HCT116 (cell line): ENCODE measurements around the gene RPL13. TPM values are rescaled to one million over a fixed set of nuclear protein-coding genes. Genes with fewer than 3 reads are reported as not detected.
A peak's percentile ranks its signal among the peaks of the same experiment; 100 is the strongest.

Experiments used
- ATAC-seq: fragments of 200-7000 bp; cut with Tn5 transposase; 2 replicates; pipeline ENCODE4 v1.9.1; 2020; ENCODE audit warnings: mild to moderate bottlenecking, moderate library complexity
- BruUV-seq: library from RNA; stranded (reverse); fragments of 400-500 nt; replicated peaks from 2 replicates; lab custom pipeline; 2021; lab: Mats Ljungman, UMichigan
- CTCF ChIA-PET: fragments of 300-600 bp; sonication (Branson Sonifier 250); formaldehyde crosslinking; loops from one replicate; lab custom pipeline; 2021; ENCODE audit warnings: antibody characterized with exemption; lab: Charles Lee
- POLR2A ChIA-PET: fragments of 300-600, 350-600 bp; sonication (Branson Sonifier 250); formaldehyde crosslinking; loops from one replicate; lab custom pipeline; 2021; ENCODE audit warnings: antibody characterized with exemption; lab: Charles Lee
- RAD21 ChIA-PET, 2 experiments: fragments of 300-600 bp; sonication (Branson Sonifier 250); formaldehyde crosslinking; loops; one replicate each; lab custom pipeline; 2023; ENCODE audit warnings: low total read pairs in 2 of 2; ENCODE audit not compliant: uncharacterized antibody in 2 of 2, unreplicated experiment in 2 of 2, low non-redundant PET in 1 of 2; lab: Charles Lee
- DNase-seq: peaks from one replicate; pipeline ENCODE4 v3.0.0-alpha.2; 2010; ENCODE audit warnings: low read depth, low spot score
- H2AFZ ChIP-seq: fragments of 200-600 bp; shearing (Covaris generic), sonication (generic); 2 replicates; pipeline ENCODE4 v1.6.1; 2017; ENCODE audit warnings: low read depth, mixed run types, mixed read lengths, antibody characterized with exemption, low read length; ENCODE audit not compliant: poor library complexity, severe bottlenecking
- H3K27ac ChIP-seq: 2 replicates; pipeline ENCODE4 v1.5.1; 2012; ENCODE audit warnings: low read depth, low read length
- H3K27me3 ChIP-seq: fragments of 200-600 bp; sonication (generic); 2 replicates; pipeline ENCODE4 v1.6.1; 2016; ENCODE audit warnings: mixed run types, low read length, mixed read lengths; ENCODE audit not compliant: insufficient read depth
- H3K36me3 ChIP-seq, 2 experiments: fragments of 200-500 bp in 1 of 2; fragments of 200-600 bp in 1 of 2; sonication (Bioruptor generic) in 1 of 2; sonication (generic) in 1 of 2; 2 replicates each; pipeline versions ENCODE4 v1.5.1 to v1.6.1; 2014 to 2016; ENCODE audit warnings: low read length in 2 of 2, inconsistent platforms in 1 of 2, mixed read lengths in 1 of 2, mixed run types in 1 of 2; ENCODE audit not compliant: insufficient read depth in 2 of 2, control insufficient read depth in 1 of 2
- H3K4me1 ChIP-seq, 2 experiments: fragments of 200-600 bp in 1 of 2; sonication (generic) in 1 of 2; 2 replicates each; pipeline versions ENCODE4 v1.5.1 to v1.6.1; 2012 to 2017; ENCODE audit warnings: low read length in 2 of 2, inconsistent platforms in 1 of 2, mild to moderate bottlenecking in 1 of 2, mixed read lengths in 1 of 2, mixed run types in 1 of 2, moderate library complexity in 1 of 2; ENCODE audit not compliant: insufficient read depth in 2 of 2, control insufficient read depth in 1 of 2
- H3K4me2 ChIP-seq: fragments of 200-600 bp; sonication (generic); 2 replicates; pipeline ENCODE4 v1.6.1; 2017; ENCODE audit warnings: mixed run types, low read length, mixed read lengths
- H3K4me3 ChIP-seq, 2 experiments: fragments of 200-600 bp in 1 of 2; sonication (generic) in 1 of 2; replicated peaks in 1 of 2; 2 replicates each; pipeline ENCODE4 v1.5.1; 2011 to 2016; ENCODE audit warnings: low read length in 2 of 2, control low read depth in 1 of 2, low read depth in 1 of 2, mild to moderate bottlenecking in 1 of 2, mixed read lengths in 1 of 2, mixed run types in 1 of 2
- H3K79me2 ChIP-seq: fragments of 200-600 bp; sonication (generic); 2 replicates; pipeline ENCODE4 v1.6.1; 2017; ENCODE audit warnings: mild to moderate bottlenecking, mixed run types, low read length, moderate library complexity, mixed read lengths; ENCODE audit not compliant: insufficient read depth
- H3K9ac ChIP-seq: fragments of 200-600 bp; sonication (generic); 2 replicates; pipeline ENCODE4 v1.6.1; 2016; ENCODE audit warnings: low read length, mixed read lengths
- H3K9me2 ChIP-seq: fragments of 200-600 bp; sonication (generic), shearing (Covaris generic); 2 replicates; pipeline ENCODE4 v1.6.1; 2017; ENCODE audit warnings: mixed run types, mild to moderate bottlenecking, moderate library complexity; ENCODE audit not compliant: insufficient read depth
- H3K9me3 ChIP-seq, 2 experiments: fragments of 200-500 bp in 1 of 2; fragments of 200-600 bp in 1 of 2; sonication (Bioruptor generic) in 1 of 2; sonication (generic) in 1 of 2; 2 replicates each; pipeline ENCODE4 v1.6.1; 2014 to 2017; ENCODE audit warnings: low read length in 2 of 2, mixed read lengths in 2 of 2, inconsistent platforms in 1 of 2, low read depth in 1 of 2, mild to moderate bottlenecking in 1 of 2, mixed run types in 1 of 2, moderate library complexity in 1 of 2; ENCODE audit not compliant: control insufficient read depth in 1 of 2, insufficient read depth in 1 of 2
- H4K20me1 ChIP-seq: fragments of 200-600 bp; sonication (generic), shearing (Covaris generic); 2 replicates; pipeline ENCODE4 v1.6.1; 2017; ENCODE audit warnings: mixed run types, mild to moderate bottlenecking, moderate library complexity; ENCODE audit not compliant: insufficient read depth
- CEBPB ChIP-seq: IDR thresholded peaks from 2 replicates; pipeline ENCODE4 v1.6.1; 2012; ENCODE audit warnings: low read depth
- EGR1 ChIP-seq: IDR thresholded peaks from 2 replicates; pipeline ENCODE4 v1.6.1; 2012; ENCODE audit warnings: low read depth
- EZH2 ChIP-seq: fragments of 200-600 bp; sonication (generic); IDR thresholded peaks from 2 replicates; pipeline ENCODE4 v1.6.1; 2017; ENCODE audit warnings: antibody characterized with exemption, mixed run types
- EZH2phosphoT487 ChIP-seq: fragments of 200-600 bp; IDR thresholded peaks from 2 replicates; pipeline ENCODE4 v1.6.1; 2018; ENCODE audit warnings: antibody characterized with exemption, borderline replicate concordance
- FOSL1 ChIP-seq: IDR thresholded peaks from 2 replicates; pipeline ENCODE4 v1.6.1; 2012; ENCODE audit warnings: low read depth
- JUND ChIP-seq: IDR thresholded peaks from 2 replicates; pipeline ENCODE4 v1.6.1; 2012
- POLR2A ChIP-seq: IDR thresholded peaks from 2 replicates; pipeline ENCODE4 v1.7.0; 2011; ENCODE audit warnings: borderline replicate concordance; ENCODE audit not compliant: insufficient read depth, insufficient read length; ENCODE audit errors: extremely low read depth
- REST ChIP-seq: IDR thresholded peaks from 2 replicates; pipeline ENCODE4 v1.6.1; 2012; ENCODE audit warnings: low read depth
- SRF ChIP-seq: IDR thresholded peaks from 2 replicates; pipeline ENCODE4 v1.6.1; 2012; ENCODE audit warnings: low read depth
- TCF7L2 ChIP-seq: IDR thresholded peaks from 2 replicates; pipeline ENCODE4 v1.7.0; 2011; ENCODE audit warnings: borderline replicate concordance, inconsistent platforms; ENCODE audit not compliant: insufficient read depth, insufficient read length; ENCODE audit errors: extremely low read depth
- ZBTB33 ChIP-seq: IDR thresholded peaks from 2 replicates; pipeline ENCODE4 v1.6.1; 2011; ENCODE audit warnings: mild to moderate bottlenecking, low read length, moderate library complexity; ENCODE audit not compliant: insufficient replicate concordance; ENCODE audit errors: extremely low read depth
- intact Hi-C: fragments of 100-400 bp; cut with micrococcal nuclease; formaldehyde crosslinking; loops from 2 replicates; pipeline ENCODE4 v1.10.0; 2022
- total RNA-seq: library from RNA; stranded (reverse); gene quantifications from one replicate; pipeline ENCODE4 v1.2.1, GENCODE V29; 2021; ENCODE audit not compliant: unreplicated experiment
- TF ChIP-seq, protein P1 (sequence below): IDR thresholded peaks from 2 replicates; pipeline ENCODE4 v1.6.1; 2012
- TF ChIP-seq, protein P2 (sequence below): IDR thresholded peaks from 2 replicates; pipeline ENCODE4 v1.6.1; 2012
- TF ChIP-seq, protein P3 (sequence below), 3 experiments: fragments of 200-600 bp in 1 of 3; sonication (generic) in 1 of 3; IDR thresholded peaks in 2 of 3; conservative IDR thresholded peaks in 1 of 3; 2 replicates each; pipeline ENCODE4 v1.5.1; 2012 to 2017; ENCODE audit warnings: low read depth in 2 of 3, low read length in 2 of 3, antibody characterized with exemption in 1 of 3, borderline replicate concordance in 1 of 3, control low read depth in 1 of 3, mild to moderate bottlenecking in 1 of 3, mixed read lengths in 1 of 3, mixed run types in 1 of 3, moderate library complexity in 1 of 3; ENCODE audit not compliant: insufficient read depth in 1 of 3

Gene RPL13
- total RNA-seq, 1 experiment from 2014 or later = 4,404 TPM

DNA sequence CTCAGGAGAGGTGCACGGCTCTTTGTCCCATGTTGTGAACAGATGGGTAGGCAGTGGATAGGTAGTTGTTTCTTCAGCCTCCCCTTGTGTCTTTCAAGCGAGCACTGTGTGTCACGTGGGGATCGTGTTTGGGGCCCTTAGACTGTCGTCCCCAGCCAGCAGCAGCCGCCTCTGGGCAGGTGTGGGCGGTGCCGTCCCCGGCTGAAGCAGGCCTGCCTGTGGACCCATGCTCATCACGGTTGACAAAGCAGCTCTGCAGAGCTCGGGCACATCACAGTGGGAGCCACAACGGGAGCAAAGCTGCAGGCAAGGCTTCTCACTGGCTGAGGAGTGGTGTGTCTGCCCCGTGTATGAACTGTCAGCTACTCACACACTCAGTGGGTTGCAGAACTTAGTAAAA is 4.7 kb upstream of the RPL13 start (continued):
- TF ChIP-seq, protein P1, sequence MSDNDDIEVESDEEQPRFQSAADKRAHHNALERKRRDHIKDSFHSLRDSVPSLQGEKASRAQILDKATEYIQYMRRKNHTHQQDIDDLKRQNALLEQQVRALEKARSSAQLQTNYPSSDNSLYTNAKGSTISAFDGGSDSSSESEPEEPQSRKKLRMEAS = no peak
- TF ChIP-seq FOSL1 (no peak), TCF7L2 (no peak), SRF (no peak), EZH2 (no peak)

- Histone ChIP-seq H3K27ac (peak overlapping the region; percentile 30; the same call in 1 of the 2 replicates), H3K27me3 (no peaks in the 10 kb centered on the region), H3K9ac (no peak overlapping the region), H3K9me2 (no peaks in the 10 kb centered on the region), H3K79me2 (peaks cover 23% of the 10 kb centered on the region), H3K4me3 (no peak overlapping the region), H3K9me3 (no peaks in the 10 kb centered on the region), H4K20me1 (peaks cover 7% of the 10 kb centered on the region; the same call in 1 of the 2 replicates), H3K4me1 (peaks cover 16 to 32% of the 10 kb centered on the region in 2 experiments), H3K4me2 (no peak overlapping the region), H3K36me3 (peaks cover 12 to 26% of the 10 kb centered on the region in 2 experiments), H2AFZ (no peak overlapping the region)
- DNase-seq (peak; percentile 77), ATAC-seq (peak; percentile 65)
- CTCF ChIA-PET = interaction anchor here (0.6 to 2.2 kb wide), 6 partner anchors 9 to 309 kb away, joined by 3 to 11 read pairs (median 3); no protein-coding TSS in a partner anchor
- POLR2A ChIA-PET = no interaction called here
- intact Hi-C loops = loop anchor here (1.0 to 5.0 kb wide), 4 partner anchors 50 to 316 kb away; partner anchors contain the start of genes ANKRD11 and SPG7
- RAD21 ChIA-PET = interaction anchor here in 1 of 2 experiments (0.6 kb wide), 1 partner anchor 260 kb away, joined by 4 read pairs; no protein-coding TSS in a partner anchor
- no TSS peak for BruUV-seq
- no peak for TF ChIP-seq REST
- peak; percentile 64 for TF ChIP-seq TCF7L2
- no peak for TF ChIP-seq POLR2A
- no peak for TF ChIP-seq EGR1
- TF ChIP-seq, protein P2, sequence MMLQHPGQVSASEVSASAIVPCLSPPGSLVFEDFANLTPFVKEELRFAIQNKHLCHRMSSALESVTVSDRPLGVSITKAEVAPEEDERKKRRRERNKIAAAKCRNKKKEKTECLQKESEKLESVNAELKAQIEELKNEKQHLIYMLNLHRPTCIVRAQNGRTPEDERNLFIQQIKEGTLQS = no peak
- TF ChIP-seq EZH2phosphoT487 = no peak
- TF ChIP-seq JUND = no peak
- no peak for TF ChIP-seq SRF
- TF ChIP-seq, protein P3, sequence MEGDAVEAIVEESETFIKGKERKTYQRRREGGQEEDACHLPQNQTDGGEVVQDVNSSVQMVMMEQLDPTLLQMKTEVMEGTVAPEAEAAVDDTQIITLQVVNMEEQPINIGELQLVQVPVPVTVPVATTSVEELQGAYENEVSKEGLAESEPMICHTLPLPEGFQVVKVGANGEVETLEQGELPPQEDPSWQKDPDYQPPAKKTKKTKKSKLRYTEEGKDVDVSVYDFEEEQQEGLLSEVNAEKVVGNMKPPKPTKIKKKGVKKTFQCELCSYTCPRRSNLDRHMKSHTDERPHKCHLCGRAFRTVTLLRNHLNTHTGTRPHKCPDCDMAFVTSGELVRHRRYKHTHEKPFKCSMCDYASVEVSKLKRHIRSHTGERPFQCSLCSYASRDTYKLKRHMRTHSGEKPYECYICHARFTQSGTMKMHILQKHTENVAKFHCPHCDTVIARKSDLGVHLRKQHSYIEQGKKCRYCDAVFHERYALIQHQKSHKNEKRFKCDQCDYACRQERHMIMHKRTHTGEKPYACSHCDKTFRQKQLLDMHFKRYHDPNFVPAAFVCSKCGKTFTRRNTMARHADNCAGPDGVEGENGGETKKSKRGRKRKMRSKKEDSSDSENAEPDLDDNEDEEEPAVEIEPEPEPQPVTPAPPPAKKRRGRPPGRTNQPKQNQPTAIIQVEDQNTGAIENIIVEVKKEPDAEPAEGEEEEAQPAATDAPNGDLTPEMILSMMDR (IDR thresholded peaks at IDR 0.05 in 2 of 3, conservative IDR thresholded peaks at IDR 0.05 in 1 of 3; ENCODE audit: borderline replicate concordance in 1 of 3, insufficient read depth in 1 of 3, low read depth in 2 of 3, low read length in 2 of 3) = peak in 2 of 3 experiments; percentile 95 to 99; a peak in 4 of 6 replicates
- TF ChIP-seq ZBTB33 = no peak
- no peak for TF ChIP-seq CEBPB
Observed at GRCh38 chr16:89556750-89557689, 3.5 kb upstream of the RPL13 start.
